SU-DHL-6 (cell line): ENCODE data around the gene SIRT4.

ENCODE experiments used
- H2AFZ ChIP-seq: fragments of 200-600 bp; sonication (generic); 2 replicates; pipeline ENCODE4 v1.6.1; 2014; ENCODE audit warnings: low read depth, mild to moderate bottlenecking, moderate library complexity, mixed read lengths, antibody characterized with exemption, low read length; ENCODE audit not compliant: severe bottlenecking
- H3F3A ChIP-seq: fragments of 200-600 bp; shearing (Covaris generic); 2 replicates; pipeline ENCODE4 v1.6.0; 2016; ENCODE audit warnings: antibody characterized with exemption, mild to moderate bottlenecking; ENCODE audit not compliant: insufficient read depth
- H3K27ac ChIP-seq: fragments of 200-600 bp; sonication (generic); 2 replicates; pipeline ENCODE4 v1.5.1; 2016; ENCODE audit warnings: low read depth, mild to moderate bottlenecking, low read length, moderate library complexity, mixed read lengths
- H3K27me3 ChIP-seq: fragments of 200-600 bp; sonication (generic), shearing (Covaris generic); 2 replicates; pipeline ENCODE4 v1.6.0; 2014; ENCODE audit warnings: mild to moderate bottlenecking, low read length
- H3K36me3 ChIP-seq: fragments of 200-600 bp; sonication (generic); 2 replicates; pipeline ENCODE4 v1.6.1; 2014; ENCODE audit warnings: mild to moderate bottlenecking, low read length, mixed read lengths
- H3K4me2 ChIP-seq: fragments of 300-600, 200-600 bp; shearing (Covaris generic), sonication (generic); 2 replicates; pipeline ENCODE4 v1.6.0; 2014; ENCODE audit warnings: low read length, low read depth, mild to moderate bottlenecking; ENCODE audit not compliant: poor library complexity, severe bottlenecking
- H3K4me3 ChIP-seq: fragments of 200-600 bp; sonication (generic); 2 replicates; pipeline ENCODE4 v1.5.1; 2014; ENCODE audit warnings: antibody characterized with exemption, low read length, mild to moderate bottlenecking, mixed read lengths; ENCODE audit not compliant: insufficient read depth, poor library complexity, severe bottlenecking
- H3K79me2 ChIP-seq: fragments of 200-600 bp; sonication (generic); 2 replicates; pipeline ENCODE4 v1.6.1; 2014; ENCODE audit warnings: mild to moderate bottlenecking, low read length, moderate library complexity; ENCODE audit not compliant: insufficient read depth
- H3K9ac ChIP-seq: fragments of 200-600 bp; sonication (generic); 2 replicates; pipeline ENCODE4 v1.7.0; 2014; ENCODE audit warnings: mild to moderate bottlenecking, low read length
- H3K9me2 ChIP-seq: fragments of 200-600 bp; sonication (generic); replicated peaks from 2 replicates; pipeline ENCODE4 v1.6.1; 2014; ENCODE audit warnings: low read length; ENCODE audit not compliant: insufficient read depth
- H3K9me3 ChIP-seq: fragments of 200-600 bp; sonication (generic); 2 replicates; pipeline ENCODE4 v1.6.1; 2014; ENCODE audit warnings: low read length, mixed read lengths; ENCODE audit not compliant: insufficient read depth
- H4K20me1 ChIP-seq: fragments of 200-600 bp; sonication (generic); 2 replicates; pipeline ENCODE4 v1.6.1; 2014; ENCODE audit warnings: low read depth, mild to moderate bottlenecking, antibody characterized with exemption, low read length, moderate library complexity, mixed read lengths
- CTCF ChIP-seq: fragments of 200-600 bp; sonication (generic); IDR thresholded peaks from one replicate; pipeline ENCODE4 v1.5.1; 2017; ENCODE audit warnings: antibody characterized with exemption, mild to moderate bottlenecking, low read length, moderate library complexity; ENCODE audit not compliant: insufficient read depth, poor library complexity, severe bottlenecking
- EZH2phosphoT487 ChIP-seq: fragments of 200-600 bp; sonication (generic), shearing (Covaris generic); conservative IDR thresholded peaks from 2 replicates; pipeline ENCODE4 v1.6.1; 2018; ENCODE audit warnings: mild to moderate bottlenecking, antibody characterized with exemption, low read length, moderate library complexity, mixed read lengths

SIRT4 gene

DNA sequence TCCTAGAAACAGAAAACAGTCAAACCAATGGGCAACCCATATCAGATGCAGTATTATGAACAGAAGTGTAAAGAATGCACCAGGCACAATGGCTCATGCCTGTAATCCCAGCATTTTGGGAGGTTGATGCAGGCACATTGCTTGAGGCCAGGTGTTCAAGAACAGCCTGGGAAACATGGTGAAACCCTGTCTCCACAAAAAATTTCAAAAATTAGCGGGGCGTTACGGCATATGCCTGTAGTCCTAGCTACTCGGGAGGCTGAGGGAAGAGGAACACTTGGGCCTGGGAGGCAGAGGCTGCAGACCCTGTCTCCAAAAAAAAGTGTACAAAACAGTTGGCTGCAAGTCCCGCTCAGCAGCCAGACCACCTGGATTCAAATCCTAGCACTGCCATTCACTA, 41.5 kb upstream of the SIRT4 start:
- Histone ChIP-seq H3F3A (no peaks in the 10 kb centered on the region), H3K4me3 (no peak overlapping the region), H3K27me3 (no peaks in the 10 kb centered on the region), H3K79me2 (no peaks in the 10 kb centered on the region), H3K27ac (no peak overlapping the region), H4K20me1 (no peaks in the 10 kb centered on the region), H3K4me2 (no peak overlapping the region), H3K9me2 (no peaks in the 10 kb centered on the region), H3K9ac (no peak overlapping the region), H3K36me3 (no peaks in the 10 kb centered on the region), H2AFZ (no peak overlapping the region), H3K9me3 (no peaks in the 10 kb centered on the region)
- TF ChIP-seq CTCF = no peak
- TF ChIP-seq EZH2phosphoT487 = no peak

GRCh38 chr12:120261951-120262851, 39.9 kb upstream of the SIRT4 start:
- Histone ChIP-seq H3K27ac (no peak overlapping the region), H3K9ac (no peak overlapping the region)

GRCh38 chr12:120262852-120263747, 39.0 kb upstream of the SIRT4 start:
- H3K27me3 ChIP-seq = no peaks in the 10 kb centered on the region
- no peaks in the 10 kb centered on the region for H3K9me3 ChIP-seq
- TF ChIP-seq EZH2phosphoT487 = no peak
- TF ChIP-seq CTCF = no peak
- H3K9ac ChIP-seq = no peak overlapping the region
- H2AFZ ChIP-seq = no peak overlapping the region
- no peak overlapping the region for H3K27ac ChIP-seq
- no peaks in the 10 kb centered on the region for H3K36me3 ChIP-seq
- no peaks in the 10 kb centered on the region for H4K20me1 ChIP-seq
- H3K4me2 ChIP-seq = no peak overlapping the region
- H3F3A ChIP-seq = no peaks in the 10 kb centered on the region
- no peak overlapping the region for H3K4me3 ChIP-seq
- H3K79me2 ChIP-seq = no peaks in the 10 kb centered on the region
- H3K9me2 ChIP-seq = no peaks in the 10 kb centered on the region

More at GRCh38 chr12:120261951-120262851, 39.9 kb upstream of the SIRT4 start:
- no peaks in the 10 kb centered on the region for H3K27me3 ChIP-seq
- no peaks in the 10 kb centered on the region for H3K79me2 ChIP-seq
- TF ChIP-seq CTCF = no peak
- no peak for TF ChIP-seq EZH2phosphoT487
- no peaks in the 10 kb centered on the region for H3K9me2 ChIP-seq
- H2AFZ ChIP-seq = no peak overlapping the region
- H3K4me2 ChIP-seq = no peak overlapping the region
- no peaks in the 10 kb centered on the region for H3K36me3 ChIP-seq
- no peaks in the 10 kb centered on the region for H3K9me3 ChIP-seq
- H3K4me3 ChIP-seq = no peak overlapping the region
- H4K20me1 ChIP-seq = no peaks in the 10 kb centered on the region
- no peaks in the 10 kb centered on the region for H3F3A ChIP-seq
